KOPT-K1 (cell line): ENCODE measurements around the gene CHODL.

ENCODE experiments used
- H3K27ac ChIP-seq: fragments of 200-600 bp; sonication (generic); 2 replicates; pipeline ENCODE4 v1.5.1; 2016; ENCODE audit warnings: antibody characterized with exemption, mild to moderate bottlenecking, low read depth, low read length; ENCODE audit not compliant: poor library complexity, severe bottlenecking
- H3K36me3 ChIP-seq: fragments of 200-600 bp; sonication (generic); 2 replicates; pipeline ENCODE4 v1.5.1; 2017; ENCODE audit warnings: antibody characterized with exemption, mild to moderate bottlenecking, low read length, moderate library complexity; ENCODE audit not compliant: insufficient read depth
- H3K9me3 ChIP-seq: fragments of 200-600 bp; sonication (generic); 2 replicates; pipeline ENCODE4 v1.5.1; 2017; ENCODE audit warnings: antibody characterized with exemption, low read length, mild to moderate bottlenecking; ENCODE audit not compliant: insufficient read depth, poor library complexity, severe bottlenecking

Gene CHODL

GRCh38 chr21:18265944-18266343, 21.3 kb downstream of the CHODL start:
- H3K27ac ChIP-seq = no peak overlapping the region
- H3K9me3 ChIP-seq = no peaks in the 10 kb centered on the region
- no peaks in the 10 kb centered on the region for H3K36me3 ChIP-seq

GRCh38 chr21:18267496-18267895, 22.9 kb downstream of the CHODL start:
- H3K36me3 ChIP-seq = no peaks in the 10 kb centered on the region
- no peaks in the 10 kb centered on the region for H3K9me3 ChIP-seq
- no peak overlapping the region for H3K27ac ChIP-seq

DNA sequence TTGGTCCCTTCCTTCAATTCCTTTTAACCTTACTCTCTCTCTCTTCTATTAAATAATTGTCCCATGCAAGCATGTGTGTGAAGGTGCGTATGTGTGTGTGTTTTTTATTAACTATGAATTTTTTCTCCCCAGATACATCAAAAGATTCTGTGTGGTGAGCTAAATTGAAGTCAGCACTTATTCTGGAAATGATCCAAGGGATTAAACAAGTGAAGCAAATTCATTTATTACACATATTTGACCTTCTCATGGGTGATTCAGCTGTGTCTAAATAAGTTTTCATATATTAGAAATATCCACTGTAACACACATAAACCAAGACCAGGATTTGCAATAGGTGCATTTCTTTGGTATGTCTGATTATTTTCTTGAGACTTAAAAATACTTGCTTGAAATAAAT, 24.3 kb downstream of the CHODL start:
- no peaks in the 10 kb centered on the region for H3K36me3 ChIP-seq
- H3K27ac ChIP-seq = no peak overlapping the region
- H3K9me3 ChIP-seq = no peaks in the 10 kb centered on the region

- H3K9me3 ChIP-seq = no peaks in the 10 kb centered on the region
These were observed 25.2 kb downstream of the CHODL start for GRCh38 chr21:18269856-18270255.

DNA sequence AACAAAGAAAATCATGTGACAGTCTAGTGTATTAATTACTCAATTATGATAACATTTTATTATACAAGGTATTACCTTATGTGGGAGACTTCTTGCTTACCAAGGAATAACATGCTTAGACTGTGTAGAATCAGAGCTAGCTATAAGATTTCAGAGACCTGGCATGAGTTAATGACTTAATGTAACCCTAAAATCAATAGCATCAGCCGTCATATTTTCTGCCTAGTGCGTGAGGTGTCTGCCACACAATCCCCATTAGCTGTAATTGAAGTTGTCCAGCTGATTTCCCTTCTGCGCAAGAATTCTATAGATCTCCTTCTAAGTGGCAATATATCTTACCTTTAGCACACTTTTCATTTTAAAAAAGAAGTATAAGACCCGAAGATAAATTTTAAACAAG, 28.8 kb downstream of the CHODL start:
- Histone ChIP-seq H3K36me3 (no peaks in the 10 kb centered on the region), H3K27ac (no peak overlapping the region), H3K9me3 (no peaks in the 10 kb centered on the region)

More at GRCh38 chr21:18269856-18270255, 25.2 kb downstream of the CHODL start:
- no peaks in the 10 kb centered on the region for H3K36me3 ChIP-seq
- no peak overlapping the region for H3K27ac ChIP-seq

- Histone ChIP-seq H3K36me3 (no peaks in the 10 kb centered on the region), H3K9me3 (no peaks in the 10 kb centered on the region), H3K27ac (no peak overlapping the region)
These were observed 29.7 kb downstream of the CHODL start for GRCh38 chr21:18274370-18274769.

- Histone ChIP-seq H3K9me3 (no peaks in the 10 kb centered on the region), H3K27ac (no peak overlapping the region)
These were observed 31.1 kb downstream of the CHODL start for GRCh38 chr21:18275781-18276180.

GRCh38 chr21:18285379-18285778, 40.7 kb downstream of the CHODL start:
- H3K9me3 ChIP-seq = no peaks in the 10 kb centered on the region
- H3K36me3 ChIP-seq = no peaks in the 10 kb centered on the region
- H3K27ac ChIP-seq = no peak overlapping the region

More at GRCh38 chr21:18275781-18276180, 31.1 kb downstream of the CHODL start:
- no peaks in the 10 kb centered on the region for H3K36me3 ChIP-seq

GRCh38 chr21:18289876-18290275, 45.2 kb downstream of the CHODL start:
- no peaks in the 10 kb centered on the region for H3K36me3 ChIP-seq
- no peak overlapping the region for H3K27ac ChIP-seq

DNA sequence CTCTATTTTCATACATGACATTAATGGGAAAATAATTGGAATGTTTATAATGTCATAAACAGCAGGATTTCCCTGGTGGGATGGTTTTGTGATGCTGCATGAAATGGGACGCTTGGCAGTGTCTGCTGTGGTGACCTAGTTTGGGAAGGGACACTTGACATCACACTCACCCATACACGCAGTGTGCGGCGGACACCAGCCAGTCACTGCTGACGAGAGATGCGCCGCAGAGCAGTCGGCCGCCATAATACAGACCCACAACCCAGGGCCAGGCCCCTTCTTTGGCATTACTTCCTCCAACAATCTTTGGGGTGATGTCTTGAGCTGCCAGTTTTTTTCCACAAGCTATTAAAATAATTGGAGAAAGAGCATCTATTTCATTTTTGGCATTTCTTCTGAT, 49.5 kb downstream of the CHODL start:
- Histone ChIP-seq H3K27ac (no peak overlapping the region), H3K9me3 (no peaks in the 10 kb centered on the region), H3K36me3 (no peaks in the 10 kb centered on the region)

More at GRCh38 chr21:18289876-18290275, 45.2 kb downstream of the CHODL start:
- no peaks in the 10 kb centered on the region for H3K9me3 ChIP-seq

DNA sequence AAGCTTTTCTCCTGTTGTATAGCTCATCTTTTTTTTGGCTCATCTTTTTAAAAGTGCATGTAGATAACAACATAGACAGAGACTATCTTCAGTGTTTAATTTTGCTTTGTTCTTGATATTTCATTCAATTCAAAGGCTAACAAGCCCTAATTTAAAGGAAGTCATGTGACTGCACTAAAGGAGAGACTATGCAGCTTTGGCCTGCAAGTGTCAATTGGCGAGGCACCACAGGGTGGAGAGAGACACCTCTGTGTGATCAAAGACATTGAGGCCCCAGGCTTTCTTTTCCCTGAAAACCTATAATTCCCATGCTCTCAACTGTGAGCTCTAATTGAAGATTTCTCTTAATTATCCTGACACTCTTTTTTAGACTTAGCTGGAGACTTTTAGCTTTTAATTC, 53.6 kb downstream of the CHODL start:
- no peaks in the 10 kb centered on the region for H3K9me3 ChIP-seq
- H3K36me3 ChIP-seq = no peaks in the 10 kb centered on the region
- H3K27ac ChIP-seq = no peak overlapping the region
